CD14-positive monocyte (primary cell): ENCODE results near the gene GRK1. TPM values are rescaled to one million over a fixed set of nuclear protein-coding genes. Genes with fewer than 3 reads are reported as not detected.

ENCODE experiments used
- DNase-seq, 3 donors: peaks; one replicate each; pipeline ENCODE4 v3.0.0-alpha.2; 2011 to 2022
- H2AFZ ChIP-seq: 2 replicates; pipeline ENCODE4 v1.6.0; 2012; ENCODE audit warnings: mild to moderate bottlenecking, low read depth, low read length, inconsistent platforms; ENCODE audit not compliant: insufficient read depth, poor library complexity, severe bottlenecking
- H3K27ac ChIP-seq, 2 donors: 1 replicate in 1 of 2; 2 replicates in 1 of 2; pipeline ENCODE4 v1.5.1; 2012 to 2013; ENCODE audit warnings: low read length in 2 of 2, control low read depth in 1 of 2, inconsistent platforms in 1 of 2, low read depth in 1 of 2, mild to moderate bottlenecking in 1 of 2
- H3K27me3 ChIP-seq, 2 donors: one replicate each; pipeline versions ENCODE4 v1.6.0 to v1.6.1; 2011 to 2013; ENCODE audit warnings: low read length in 2 of 2; ENCODE audit not compliant: control insufficient read depth in 2 of 2, insufficient read depth in 2 of 2
- H3K36me3 ChIP-seq, 2 donors: replicated peaks in 1 of 2; 1 replicate in 1 of 2; 2 replicates in 1 of 2; pipeline versions ENCODE4 v1.5.1 to v1.6.1; 2012 to 2013; ENCODE audit warnings: low read length in 2 of 2, control low read depth in 1 of 2, inconsistent platforms in 1 of 2, mild to moderate bottlenecking in 1 of 2; ENCODE audit not compliant: insufficient read depth in 2 of 2, control insufficient read depth in 1 of 2
- H3K4me1 ChIP-seq, 2 donors: 1 replicate in 1 of 2; 2 replicates in 1 of 2; pipeline versions ENCODE4 v1.5.1 to v1.6.1; 2012 to 2013; ENCODE audit warnings: low read length in 2 of 2, control low read depth in 1 of 2, inconsistent platforms in 1 of 2, mild to moderate bottlenecking in 1 of 2, moderate library complexity in 1 of 2; ENCODE audit not compliant: insufficient read depth in 2 of 2, control insufficient read depth in 1 of 2
- H3K4me2 ChIP-seq: replicated peaks from 2 replicates; pipeline ENCODE3; 2012; ENCODE audit warnings: low read length, moderate library complexity, mild to moderate bottlenecking; ENCODE audit not compliant: poor library complexity, severe bottlenecking; ENCODE audit errors: extremely low read depth
- H3K4me3 ChIP-seq, 3 experiments: fragments of 200-600 bp in 1 of 3; sonication (generic) in 1 of 3; replicated peaks in 1 of 3; 1 replicate in 2 of 3; 2 replicates in 1 of 3; pipeline ENCODE4 v1.5.1; 2011 to 2013; ENCODE audit warnings: low read length in 3 of 3, mild to moderate bottlenecking in 3 of 3, control low read depth in 2 of 3, low read depth in 2 of 3, inconsistent platforms in 1 of 3, moderate library complexity in 1 of 3
- H3K79me2 ChIP-seq: 2 replicates; pipeline ENCODE4 v1.6.0; 2012; ENCODE audit warnings: mild to moderate bottlenecking, control low read depth, inconsistent platforms, low read length, moderate library complexity; ENCODE audit not compliant: insufficient read depth
- H3K9ac ChIP-seq: 2 replicates; pipeline ENCODE4 v1.6.0; 2017; ENCODE audit warnings: low read length, mild to moderate bottlenecking; ENCODE audit not compliant: insufficient read depth, poor library complexity, severe bottlenecking
- H3K9me3 ChIP-seq, 2 donors: replicated peaks in 1 of 2; 1 replicate in 1 of 2; 2 replicates in 1 of 2; pipeline versions ENCODE4 v1.5.1 to v1.6.1; 2012 to 2013; ENCODE audit warnings: low read length in 2 of 2, control low read depth in 1 of 2; ENCODE audit not compliant: control insufficient read depth in 1 of 2, insufficient read depth in 1 of 2
- H4K20me1 ChIP-seq: 2 replicates; pipeline ENCODE4 v1.6.0; 2012; ENCODE audit warnings: mild to moderate bottlenecking, low read length, control low read depth, moderate library complexity; ENCODE audit not compliant: insufficient read depth
- H3K27ac Mint-ChIP-seq, 7 donors: one replicate each; pipeline ENCODE4 v1.8.0; 2020; ENCODE audit warnings: mild to moderate bottlenecking in 7 of 7, mixed read lengths in 7 of 7, moderate library complexity in 6 of 7, inconsistent platforms in 2 of 7
- H3K27me3 Mint-ChIP-seq, 3 donors: one replicate each; pipeline ENCODE4 v1.8.0; 2021 to 2022; ENCODE audit warnings: low read depth in 3 of 3, mild to moderate bottlenecking in 3 of 3, mixed read lengths in 3 of 3, moderate library complexity in 3 of 3, inconsistent platforms in 1 of 3
- H3K36me3 Mint-ChIP-seq, 2 donors: one replicate each; pipeline ENCODE4 v1.8.0; 2020; ENCODE audit warnings: mixed read lengths in 2 of 2, inconsistent platforms in 1 of 2, mild to moderate bottlenecking in 1 of 2
- H3K4me1 Mint-ChIP-seq: one replicate; pipeline ENCODE4 v1.8.0; 2020; ENCODE audit warnings: mild to moderate bottlenecking, mixed read lengths
- H3K4me3 Mint-ChIP-seq, 2 donors: one replicate each; pipeline ENCODE4 v1.8.0; 2020; ENCODE audit warnings: mild to moderate bottlenecking in 2 of 2, mixed read lengths in 2 of 2, moderate library complexity in 1 of 2
- H3K9me3 Mint-ChIP-seq, 7 donors: one replicate each; pipeline ENCODE4 v1.8.0; 2020 to 2022; ENCODE audit warnings: mixed read lengths in 7 of 7, mild to moderate bottlenecking in 6 of 7, moderate library complexity in 6 of 7, inconsistent platforms in 2 of 7
- WGBS: methylation state at CpG from one replicate; pipeline ENCODE4 v1.1.5; 2013; ENCODE audit warnings: missing lambda C conversion rate; ENCODE audit not compliant: insufficient coverage; 5-methylcytosine and 5-hydroxymethylcytosine counted together
- intact Hi-C, 2 donors: fragments of 100-400 bp; cut with micrococcal nuclease; formaldehyde crosslinking; loops; one replicate each; pipeline versions ENCODE4 v1.15.0 to v1.15.1; 2023
- polyA plus RNA-seq, 3 donors: library from polyadenylated mRNA; depleted of rRNA in 1 of 3; unstranded in 2 of 3; stranded (reverse) in 1 of 3; fragments of 300-500 nt in 2 of 3; fragments of >200 nt in 1 of 3; fragmentation: Illumina TruSeq in 2 of 3; gene quantifications; 1 replicate in 2 of 3; 2 replicates in 1 of 3; pipeline ENCODE4 v1.2.3, GENCODE V29; 2012 to 2021
- TF ChIP-seq, protein P1 (sequence below): fragments of 200-600 bp; IDR thresholded peaks from one replicate; pipeline ENCODE4 v1.8.0; 2022; ENCODE audit warnings: antibody characterized with exemption, mild to moderate bottlenecking

Gene GRK1
- polyA plus RNA-seq, 3 donors: not detected

DNA sequence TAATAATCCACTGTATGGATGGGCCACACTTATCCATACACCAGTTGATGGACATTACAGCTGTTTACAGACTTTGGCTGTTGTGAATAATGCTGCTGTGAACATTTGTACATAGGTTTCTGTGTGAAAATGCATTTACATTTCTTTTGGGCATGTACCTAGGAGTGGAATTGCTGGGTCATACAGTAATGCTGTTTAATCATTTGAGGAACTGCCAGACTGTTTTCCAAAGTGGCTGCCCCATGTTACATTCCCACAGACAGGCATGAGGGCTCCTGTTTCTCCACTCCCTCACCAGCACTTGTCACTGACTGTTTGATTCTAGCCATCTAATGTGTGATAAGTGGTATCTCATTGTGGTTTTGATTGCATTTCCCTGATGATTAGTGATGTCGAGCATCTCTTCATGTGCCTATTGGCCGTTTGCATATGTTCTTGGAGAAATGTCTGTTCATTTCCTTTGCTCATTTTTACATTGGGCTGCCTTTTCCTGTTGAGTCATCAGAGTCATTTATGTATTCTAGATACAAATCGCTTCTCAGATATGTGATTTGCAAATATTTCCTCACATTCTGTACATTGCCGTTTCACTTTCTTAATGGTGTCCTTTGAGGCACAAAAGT is 104.8 kb downstream of the GRK1 start:
- H3K27me3 ChIP-seq: no peaks in the 10 kb centered on the region
- peak; percentile 29 to 35 (median 35) for DNase-seq
- Mint-ChIP-seq H3K4me1 (peaks cover 10% of the 10 kb centered on the region), H3K36me3 (peaks cover 0 to 6% of the 10 kb centered on the region in 2 donors), H3K4me3 (peak overlapping the region in 1 of 2 donors; percentile 10), H3K27ac (peak overlapping the region in 6 of 7 donors; percentile 15 to 89 (median 40)), H3K27me3 (peaks cover 4 to 7% (median 6%) of the 10 kb centered on the region in 3 donors), H3K9me3 (peaks cover 8 to 29% (median 19%) of the 10 kb centered on the region in 7 donors)
- H2AFZ ChIP-seq: no peak overlapping the region
- peaks cover 2 to 10% of the 10 kb centered on the region in 2 donors for H3K4me1 ChIP-seq
- no peak overlapping the region for H3K4me2 ChIP-seq
- intact Hi-C loops: no loop called here
- H4K20me1 ChIP-seq: no peaks in the 10 kb centered on the region
- H3K4me3 ChIP-seq: no peak overlapping the region
- TF ChIP-seq, protein P1, sequence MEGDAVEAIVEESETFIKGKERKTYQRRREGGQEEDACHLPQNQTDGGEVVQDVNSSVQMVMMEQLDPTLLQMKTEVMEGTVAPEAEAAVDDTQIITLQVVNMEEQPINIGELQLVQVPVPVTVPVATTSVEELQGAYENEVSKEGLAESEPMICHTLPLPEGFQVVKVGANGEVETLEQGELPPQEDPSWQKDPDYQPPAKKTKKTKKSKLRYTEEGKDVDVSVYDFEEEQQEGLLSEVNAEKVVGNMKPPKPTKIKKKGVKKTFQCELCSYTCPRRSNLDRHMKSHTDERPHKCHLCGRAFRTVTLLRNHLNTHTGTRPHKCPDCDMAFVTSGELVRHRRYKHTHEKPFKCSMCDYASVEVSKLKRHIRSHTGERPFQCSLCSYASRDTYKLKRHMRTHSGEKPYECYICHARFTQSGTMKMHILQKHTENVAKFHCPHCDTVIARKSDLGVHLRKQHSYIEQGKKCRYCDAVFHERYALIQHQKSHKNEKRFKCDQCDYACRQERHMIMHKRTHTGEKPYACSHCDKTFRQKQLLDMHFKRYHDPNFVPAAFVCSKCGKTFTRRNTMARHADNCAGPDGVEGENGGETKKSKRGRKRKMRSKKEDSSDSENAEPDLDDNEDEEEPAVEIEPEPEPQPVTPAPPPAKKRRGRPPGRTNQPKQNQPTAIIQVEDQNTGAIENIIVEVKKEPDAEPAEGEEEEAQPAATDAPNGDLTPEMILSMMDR: no peak
- H3K9ac ChIP-seq: no peak overlapping the region
- no peak overlapping the region for H3K27ac ChIP-seq
- H3K36me3 ChIP-seq: no peaks in the 10 kb centered on the region
- WGBS: no CpG with 5 or more reads among the region's 4 CpGs
- H3K9me3 ChIP-seq: peaks cover 6 to 32% of the 10 kb centered on the region in 2 donors
- no peaks in the 10 kb centered on the region for H3K79me2 ChIP-seq

DNA sequence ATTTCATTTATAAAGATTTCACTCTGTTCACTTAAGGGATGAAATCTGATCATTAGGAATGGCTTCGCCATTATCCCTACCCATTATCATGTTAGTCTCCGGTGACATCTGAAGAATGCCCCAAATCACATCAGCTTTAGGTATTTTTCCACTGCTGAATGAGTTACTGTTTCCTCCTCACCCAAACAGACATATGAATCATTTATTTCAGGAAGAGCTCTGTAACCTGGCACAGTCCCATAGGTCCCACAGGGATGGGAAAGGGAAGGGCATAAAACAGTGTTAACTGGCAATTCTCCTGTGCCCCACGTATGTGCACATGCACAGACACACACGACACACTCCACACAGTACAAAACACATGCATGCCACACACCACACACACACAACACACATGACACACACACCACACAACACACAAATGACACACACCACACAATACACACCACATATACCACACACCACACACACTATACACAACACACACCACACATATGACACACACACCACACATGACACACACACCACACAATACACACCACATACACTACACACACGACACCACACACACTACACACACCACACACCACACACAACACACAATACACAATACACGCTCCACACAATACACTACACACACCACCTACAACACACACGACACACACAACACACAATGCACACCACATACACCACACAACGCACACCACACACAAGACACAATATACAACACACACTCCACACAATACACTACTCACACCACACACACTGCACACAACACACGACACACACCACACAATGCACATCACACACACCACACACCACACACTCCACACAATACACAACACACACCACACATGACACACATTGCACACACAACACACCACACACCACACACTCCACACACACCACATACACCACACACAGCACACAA is 107.4 kb downstream of the GRK1 start:
- intact Hi-C loops: no loop called here
- H3K36me3 ChIP-seq: no peaks in the 10 kb centered on the region
- TF ChIP-seq, protein P1: no peak
- H3K4me3 ChIP-seq: no peak overlapping the region
- H3K9me3 ChIP-seq: peaks cover 6 to 36% of the 10 kb centered on the region in 2 donors
- H3K36me3 Mint-ChIP-seq: peaks cover 0 to 6% of the 10 kb centered on the region in 2 donors
- H3K27ac ChIP-seq: no peak overlapping the region
- H3K27ac Mint-ChIP-seq: no peak overlapping the region
- H2AFZ ChIP-seq: no peak overlapping the region
- peaks cover 2 to 10% of the 10 kb centered on the region in 2 donors for H3K4me1 ChIP-seq
- H3K4me1 Mint-ChIP-seq: peaks cover 10% of the 10 kb centered on the region
- H3K79me2 ChIP-seq: no peaks in the 10 kb centered on the region
- H3K9me3 Mint-ChIP-seq: peaks cover 8 to 32% (median 20%) of the 10 kb centered on the region in 7 donors
- peaks cover 9 to 17% (median 10%) of the 10 kb centered on the region in 3 donors for H3K27me3 Mint-ChIP-seq
- H3K9ac ChIP-seq: no peak overlapping the region
- no peak for DNase-seq
- WGBS: 96% methylated on average over 8 of the region's 9 CpGs
- no peaks in the 10 kb centered on the region for H3K27me3 ChIP-seq
- no peak overlapping the region for H3K4me3 Mint-ChIP-seq
- no peak overlapping the region for H3K4me2 ChIP-seq
- H4K20me1 ChIP-seq: no peaks in the 10 kb centered on the region
